B cell (primary cell): ENCODE measurements around the gene PDZD4. TPM values are rescaled to one million over a fixed set of nuclear protein-coding genes. Genes with fewer than 3 reads are reported as not detected.

Experiments used
- ATAC-seq: fragments of 200-7000 bp; cut with Tn5 transposase; one replicate; pipeline ENCODE4 v1.10.0; 2021; ENCODE audit warnings: low read depth, mild to moderate bottlenecking, moderate number of reproducible peaks, moderate library complexity
- CTCF ChIA-PET: fragments of 350-600 bp; sonication (Branson Sonifier 250); formaldehyde crosslinking; loops from one replicate; lab custom pipeline; 2021; ENCODE audit warnings: antibody characterized with exemption, inconsistent platforms; lab: Charles Lee
- POLR2A ChIA-PET: fragments of 350-600 bp; sonication (Branson Sonifier 250); formaldehyde crosslinking; loops from one replicate; lab custom pipeline; 2021; ENCODE audit warnings: antibody characterized with exemption; lab: Charles Lee
- DNase-seq: peaks from one replicate; pipeline ENCODE4 v3.0.0; 2013
- H2AFZ ChIP-seq: 2 replicates; pipeline ENCODE4 v1.6.1; 2012; ENCODE audit warnings: mild to moderate bottlenecking, low read depth, low read length; ENCODE audit not compliant: insufficient read depth, poor library complexity, severe bottlenecking
- H3K27ac ChIP-seq, 2 donors: 1 replicate in 1 of 2; 2 replicates in 1 of 2; pipeline ENCODE4 v1.5.1; 2012 to 2013; ENCODE audit warnings: low read length in 2 of 2, mild to moderate bottlenecking in 2 of 2, moderate library complexity in 1 of 2
- H3K27me3 ChIP-seq, 4 experiments: fragments of 200-600 bp in 1 of 4; sonication (generic) in 1 of 4; replicated peaks in 1 of 4; 1 replicate in 2 of 4; 2 replicates in 2 of 4; pipeline versions ENCODE4 v1.6.1 to v1.7.0; 2013 to 2016; ENCODE audit warnings: low read length in 3 of 4, mild to moderate bottlenecking in 2 of 4, mixed read lengths in 1 of 4, moderate library complexity in 1 of 4; ENCODE audit not compliant: insufficient read depth in 4 of 4, control insufficient read depth in 3 of 4; ENCODE audit errors: control extremely low read depth in 1 of 4
- H3K36me3 ChIP-seq, 2 experiments: replicated peaks in 1 of 2; 1 replicate in 1 of 2; 2 replicates in 1 of 2; pipeline versions ENCODE4 v1.6.1 to v1.7.1; 2013; ENCODE audit warnings: low read length in 1 of 2; ENCODE audit not compliant: insufficient read depth in 2 of 2, control insufficient read depth in 1 of 2; ENCODE audit errors: control extremely low read depth in 1 of 2, extremely low read depth in 1 of 2
- H3K4me1 ChIP-seq, 2 donors: fragments of 200-600 bp in 1 of 2; sonication (generic) in 1 of 2; 1 replicate in 1 of 2; 2 replicates in 1 of 2; pipeline versions ENCODE4 v1.5.1 to v1.6.1; 2013 to 2017; ENCODE audit warnings: low read length in 2 of 2; ENCODE audit not compliant: control insufficient read depth in 2 of 2, insufficient read depth in 2 of 2
- H3K4me2 ChIP-seq: replicated peaks from 2 replicates; pipeline ENCODE3; 2012; ENCODE audit warnings: mild to moderate bottlenecking, low read depth, low read length; ENCODE audit not compliant: poor library complexity, severe bottlenecking
- H3K4me3 ChIP-seq, 5 experiments: fragments of 200-600 bp in 1 of 5; sonication (generic) in 1 of 5; 1 replicate in 3 of 5; 2 replicates in 2 of 5; pipeline versions ENCODE4 v1.5.1 to v1.7.0; 2011 to 2016; ENCODE audit warnings: low read length in 4 of 5, mild to moderate bottlenecking in 4 of 5, low read depth in 2 of 5, control low read depth in 1 of 5, moderate library complexity in 1 of 5; ENCODE audit not compliant: insufficient read depth in 1 of 5; ENCODE audit errors: control extremely low read depth in 1 of 5, extremely low read depth in 1 of 5
- H3K79me2 ChIP-seq: fragments of 200-600 bp; sonication (generic); one replicate; pipeline ENCODE4 v1.6.0; 2016; ENCODE audit warnings: low read length; ENCODE audit not compliant: control insufficient read depth, insufficient read depth
- H3K9ac ChIP-seq: fragments of 200-600 bp; sonication (generic); 2 replicates; pipeline ENCODE4 v1.6.1; 2017; ENCODE audit warnings: mild to moderate bottlenecking, low read length, moderate library complexity
- H3K9me3 ChIP-seq, 3 donors: one replicate each; pipeline versions ENCODE4 v1.6.1 to v1.7.1; 2013; ENCODE audit warnings: low read length in 2 of 3; ENCODE audit not compliant: control insufficient read depth in 2 of 3, insufficient read depth in 1 of 3; ENCODE audit errors: control extremely low read depth in 1 of 3
- H4K20me1 ChIP-seq: 2 replicates; pipeline ENCODE4 v1.6.0; 2012; ENCODE audit warnings: mild to moderate bottlenecking, low read length; ENCODE audit not compliant: insufficient read depth, control insufficient read depth, poor library complexity, severe bottlenecking
- H3K27ac Mint-ChIP-seq: one replicate; pipeline ENCODE4 v1.8.0; 2021; ENCODE audit warnings: mixed read lengths
- H3K27me3 Mint-ChIP-seq: one replicate; pipeline ENCODE4 v1.8.0; 2021; ENCODE audit warnings: mixed read lengths
- H3K4me1 Mint-ChIP-seq: one replicate; pipeline ENCODE4 v1.8.0; 2021; ENCODE audit warnings: mixed read lengths
- H3K4me3 Mint-ChIP-seq: one replicate; pipeline ENCODE4 v1.8.0; 2021; ENCODE audit warnings: mixed read lengths
- H3K9me3 Mint-ChIP-seq: one replicate; pipeline ENCODE4 v1.8.0; 2022; ENCODE audit warnings: mixed read lengths; ENCODE audit not compliant: insufficient read depth
- CTCF ChIP-seq: fragments of 200-600 bp; IDR thresholded peaks from one replicate; pipeline ENCODE4 v1.8.0; 2022; ENCODE audit warnings: antibody characterized with exemption, mild to moderate bottlenecking
- EZH2 ChIP-seq: IDR thresholded peaks from 2 replicates; pipeline ENCODE4 v1.6.1; 2012; ENCODE audit warnings: borderline replicate concordance, low read depth, mild to moderate bottlenecking, moderate library complexity, low read length; ENCODE audit not compliant: insufficient read depth, poor library complexity, severe bottlenecking
- WGBS: methylation state at CpG from one replicate; pipeline ENCODE4 v1.1.5; 2013; ENCODE audit warnings: missing lambda C conversion rate; ENCODE audit not compliant: insufficient coverage; 5-methylcytosine and 5-hydroxymethylcytosine counted together
- intact Hi-C: fragments of 100-400 bp; cut with micrococcal nuclease; formaldehyde crosslinking; loops from one replicate; pipeline ENCODE4 v1.10.0; 2022
- polyA plus RNA-seq: library from polyadenylated mRNA; depleted of rRNA; stranded (reverse); fragments of >200 nt; gene quantifications from 2 replicates; pipeline ENCODE4 v1.2.3, GENCODE V29; 2012
- total RNA-seq, 2 donors: library from RNA; stranded (reverse); fragments of 120-200 nt in 1 of 2; gene quantifications; 1 replicate in 1 of 2; 2 replicates in 1 of 2; pipeline versions ENCODE4 v1.2.3 to v1.2.4, GENCODE V29; 2013 to 2022

The PDZD4 gene
- total and polyA plus RNA-seq, 2 donors (not counting 1 experiment from before 2014, with no cell fraction given), result 0.36 TPM; not detected in 1

- CTCF ChIA-PET, result no interaction called here
- H3K27me3 Mint-ChIP-seq, result no peaks in the 10 kb centered on the region
- H3K9ac ChIP-seq, result no peak overlapping the region
These were observed 57.8 kb downstream of the PDZD4 start for GRCh38 chrX:153772316-153773217.

More at GRCh38 chrX:153772316-153773217, 57.8 kb downstream of the PDZD4 start:
- H2AFZ ChIP-seq, result no peak overlapping the region
- peaks cover 0 to 4% of the 10 kb centered on the region in 2 donors for H3K4me1 ChIP-seq
- Mint-ChIP-seq H3K4me1 (peaks cover 1% of the 10 kb centered on the region), H3K9me3 (no peaks in the 10 kb centered on the region), H3K27ac (no peak overlapping the region), H3K4me3 (no peak overlapping the region)
- whole genome bisulfite sequencing, result 81% methylated on average over 13 of the region's 21 CpGs
- no peak overlapping the region for H3K4me2 ChIP-seq
- H3K9me3 ChIP-seq, result no peaks in the 10 kb centered on the region
- H3K79me2 ChIP-seq, result no peaks in the 10 kb centered on the region
- ATAC-seq (no peak), DNase-seq (no peak)
- H4K20me1 ChIP-seq, result no peaks in the 10 kb centered on the region
- H3K4me3 ChIP-seq, result no peak overlapping the region
- H3K27ac ChIP-seq, result no peak overlapping the region
- H3K36me3 ChIP-seq, result no peaks in the 10 kb centered on the region
- TF ChIP-seq EZH2 (no peak), CTCF (no peak)
- POLR2A ChIA-PET, result no interaction called here
- peaks cover 0 to 2% (median 0%) of the 10 kb centered on the region in 4 experiments for H3K27me3 ChIP-seq
- intact Hi-C loops, result no loop called here
